ENCODE results near the gene ARSK.

DNA sequence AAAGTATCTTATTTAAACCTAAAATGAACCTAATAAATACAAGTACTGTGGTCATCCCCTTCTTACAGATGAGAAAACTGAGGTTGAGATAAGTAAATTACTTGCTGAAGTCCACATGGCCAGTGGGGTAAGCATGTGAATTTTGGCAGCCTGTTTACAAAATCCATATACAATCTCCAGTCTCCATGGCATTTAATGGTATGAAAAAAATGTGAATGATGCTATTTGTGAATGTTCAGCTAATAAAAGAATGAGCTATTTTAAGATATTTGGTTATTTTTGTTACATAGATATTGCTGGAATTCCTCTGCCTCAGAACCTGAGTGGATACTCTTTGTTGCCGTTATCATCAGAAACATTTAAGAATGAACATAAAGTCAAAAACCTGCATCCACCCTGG, 45.7 kb downstream of the ARSK start:
- TF ChIP-seq, protein P1, sequence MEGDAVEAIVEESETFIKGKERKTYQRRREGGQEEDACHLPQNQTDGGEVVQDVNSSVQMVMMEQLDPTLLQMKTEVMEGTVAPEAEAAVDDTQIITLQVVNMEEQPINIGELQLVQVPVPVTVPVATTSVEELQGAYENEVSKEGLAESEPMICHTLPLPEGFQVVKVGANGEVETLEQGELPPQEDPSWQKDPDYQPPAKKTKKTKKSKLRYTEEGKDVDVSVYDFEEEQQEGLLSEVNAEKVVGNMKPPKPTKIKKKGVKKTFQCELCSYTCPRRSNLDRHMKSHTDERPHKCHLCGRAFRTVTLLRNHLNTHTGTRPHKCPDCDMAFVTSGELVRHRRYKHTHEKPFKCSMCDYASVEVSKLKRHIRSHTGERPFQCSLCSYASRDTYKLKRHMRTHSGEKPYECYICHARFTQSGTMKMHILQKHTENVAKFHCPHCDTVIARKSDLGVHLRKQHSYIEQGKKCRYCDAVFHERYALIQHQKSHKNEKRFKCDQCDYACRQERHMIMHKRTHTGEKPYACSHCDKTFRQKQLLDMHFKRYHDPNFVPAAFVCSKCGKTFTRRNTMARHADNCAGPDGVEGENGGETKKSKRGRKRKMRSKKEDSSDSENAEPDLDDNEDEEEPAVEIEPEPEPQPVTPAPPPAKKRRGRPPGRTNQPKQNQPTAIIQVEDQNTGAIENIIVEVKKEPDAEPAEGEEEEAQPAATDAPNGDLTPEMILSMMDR (IDR thresholded peaks at IDR 0.05), result no peak
- TF ChIP-seq POLR2A (IDR thresholded peaks at IDR 0.05), result no peak
